HEK293 (cell line): ENCODE data around the gene ADRA2B.

Experiments used
- BCL11A ChIP-seq: fragments of 450-650 bp; formaldehyde crosslinking; IDR thresholded peaks from 2 replicates; pipeline ENCODE4 v1.5.1; 2016; ENCODE audit warnings: low read depth, missing biosample characterization, missing genetic modification characterization
- TCF7L2 ChIP-seq: IDR thresholded peaks from 2 replicates; pipeline ENCODE4 v1.6.1; 2011; ENCODE audit warnings: low read depth, mild to moderate bottlenecking, inconsistent platforms, low read length, moderate library complexity, borderline replicate concordance
- ZBTB8A ChIP-seq: fragments of 450-650 bp; formaldehyde crosslinking; IDR thresholded peaks from 2 replicates; pipeline ENCODE4 v1.5.1; 2016; ENCODE audit warnings: missing biosample characterization, missing genetic modification characterization
- ZNF121 ChIP-seq: fragments of 450-650 bp; formaldehyde crosslinking; IDR thresholded peaks from 2 replicates; pipeline ENCODE4 v1.5.1; 2016; ENCODE audit warnings: missing biosample characterization, missing genetic modification characterization
- ZNF157 ChIP-seq: fragments of 450-650 bp; formaldehyde crosslinking; IDR thresholded peaks from 2 replicates; pipeline ENCODE4 v1.5.1; 2016; ENCODE audit warnings: missing biosample characterization, missing genetic modification characterization
- ZNF558 ChIP-seq: fragments of 450-650 bp; formaldehyde crosslinking; IDR thresholded peaks from 2 replicates; pipeline ENCODE4 v1.5.1; 2016; ENCODE audit warnings: missing biosample characterization, missing genetic modification characterization
- TF ChIP-seq, protein P1 (sequence below): sonication (generic); formaldehyde crosslinking; IDR thresholded peaks from 2 replicates; pipeline ENCODE4 v1.8.1; 2022; ENCODE audit warnings: mild to moderate bottlenecking, moderate library complexity, missing genetic modification reagents
- TF ChIP-seq, protein P2 (sequence below): fragments of 450-650 bp; formaldehyde crosslinking; IDR thresholded peaks from 2 replicates; pipeline ENCODE4 v1.5.1; 2016; ENCODE audit warnings: missing biosample characterization, missing genetic modification characterization
- TF ChIP-seq, protein P3 (sequence below): fragments of 450-650 bp; formaldehyde crosslinking; IDR thresholded peaks from 2 replicates; pipeline ENCODE4 v1.5.1; 2016; ENCODE audit warnings: missing biosample characterization, missing genetic modification characterization, low read depth
- TF ChIP-seq, protein P4 (sequence below): fragments of 450-650 bp; formaldehyde crosslinking; conservative IDR thresholded peaks from 2 replicates; pipeline ENCODE4 v1.5.1; 2016; ENCODE audit warnings: low read depth, missing biosample characterization, missing genetic modification characterization

DNA sequence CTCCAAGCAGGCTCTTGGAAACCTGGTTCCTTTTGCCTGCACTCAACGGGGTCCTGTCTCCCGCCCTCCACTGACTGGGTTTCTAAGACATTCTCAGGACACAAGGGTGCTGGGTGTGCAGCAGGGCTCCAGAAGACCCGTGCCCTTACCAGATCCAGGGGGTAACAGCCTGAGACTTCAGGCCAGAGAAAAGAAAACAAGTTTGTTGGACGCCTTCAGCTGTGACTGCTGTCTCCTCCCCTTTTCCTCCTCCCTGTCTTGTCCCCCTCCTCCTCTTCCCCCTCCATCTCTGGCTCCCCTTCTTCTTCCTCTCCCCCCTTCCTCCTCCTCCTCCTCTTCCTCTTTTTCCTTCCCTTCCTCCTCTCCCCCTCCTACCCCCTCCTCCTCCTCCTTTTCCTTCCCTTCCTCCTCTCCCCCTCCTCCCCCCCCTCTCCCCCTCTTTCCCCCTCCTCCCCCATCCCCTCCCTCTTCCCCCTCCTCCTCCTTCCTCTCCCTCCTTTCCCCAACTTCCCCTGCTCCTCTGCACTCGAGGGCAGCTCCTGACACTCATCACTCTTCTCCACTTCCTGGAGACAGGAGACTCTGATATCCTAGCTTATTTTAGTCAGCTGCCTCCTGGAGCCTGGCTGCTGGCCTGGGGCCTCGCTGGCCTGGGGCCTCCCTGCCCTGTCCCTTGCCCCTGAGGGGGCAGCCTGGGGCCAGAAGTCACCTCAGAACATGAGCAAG lies 12.4 kb downstream of the ADRA2B start:
- TF ChIP-seq, protein P1, sequence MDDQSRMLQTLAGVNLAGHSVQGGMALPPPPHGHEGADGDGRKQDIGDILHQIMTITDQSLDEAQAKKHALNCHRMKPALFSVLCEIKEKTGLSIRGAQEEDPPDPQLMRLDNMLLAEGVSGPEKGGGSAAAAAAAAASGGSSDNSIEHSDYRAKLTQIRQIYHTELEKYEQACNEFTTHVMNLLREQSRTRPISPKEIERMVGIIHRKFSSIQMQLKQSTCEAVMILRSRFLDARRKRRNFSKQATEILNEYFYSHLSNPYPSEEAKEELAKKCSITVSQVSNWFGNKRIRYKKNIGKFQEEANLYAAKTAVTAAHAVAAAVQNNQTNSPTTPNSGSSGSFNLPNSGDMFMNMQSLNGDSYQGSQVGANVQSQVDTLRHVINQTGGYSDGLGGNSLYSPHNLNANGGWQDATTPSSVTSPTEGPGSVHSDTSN (CRISPR knock-in tag), result no peak
- TF ChIP-seq ZBTB8A (tag by site-specific recombination), result no peak
- no peak for TF ChIP-seq ZNF157 (tag by site-specific recombination)
- TF ChIP-seq, protein P2, sequence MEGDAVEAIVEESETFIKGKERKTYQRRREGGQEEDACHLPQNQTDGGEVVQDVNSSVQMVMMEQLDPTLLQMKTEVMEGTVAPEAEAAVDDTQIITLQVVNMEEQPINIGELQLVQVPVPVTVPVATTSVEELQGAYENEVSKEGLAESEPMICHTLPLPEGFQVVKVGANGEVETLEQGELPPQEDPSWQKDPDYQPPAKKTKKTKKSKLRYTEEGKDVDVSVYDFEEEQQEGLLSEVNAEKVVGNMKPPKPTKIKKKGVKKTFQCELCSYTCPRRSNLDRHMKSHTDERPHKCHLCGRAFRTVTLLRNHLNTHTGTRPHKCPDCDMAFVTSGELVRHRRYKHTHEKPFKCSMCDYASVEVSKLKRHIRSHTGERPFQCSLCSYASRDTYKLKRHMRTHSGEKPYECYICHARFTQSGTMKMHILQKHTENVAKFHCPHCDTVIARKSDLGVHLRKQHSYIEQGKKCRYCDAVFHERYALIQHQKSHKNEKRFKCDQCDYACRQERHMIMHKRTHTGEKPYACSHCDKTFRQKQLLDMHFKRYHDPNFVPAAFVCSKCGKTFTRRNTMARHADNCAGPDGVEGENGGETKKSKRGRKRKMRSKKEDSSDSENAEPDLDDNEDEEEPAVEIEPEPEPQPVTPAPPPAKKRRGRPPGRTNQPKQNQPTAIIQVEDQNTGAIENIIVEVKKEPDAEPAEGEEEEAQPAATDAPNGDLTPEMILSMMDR, result no peak
- no peak for TF ChIP-seq TCF7L2
- no peak for TF ChIP-seq BCL11A (tag by site-specific recombination)
- TF ChIP-seq, protein P3, sequence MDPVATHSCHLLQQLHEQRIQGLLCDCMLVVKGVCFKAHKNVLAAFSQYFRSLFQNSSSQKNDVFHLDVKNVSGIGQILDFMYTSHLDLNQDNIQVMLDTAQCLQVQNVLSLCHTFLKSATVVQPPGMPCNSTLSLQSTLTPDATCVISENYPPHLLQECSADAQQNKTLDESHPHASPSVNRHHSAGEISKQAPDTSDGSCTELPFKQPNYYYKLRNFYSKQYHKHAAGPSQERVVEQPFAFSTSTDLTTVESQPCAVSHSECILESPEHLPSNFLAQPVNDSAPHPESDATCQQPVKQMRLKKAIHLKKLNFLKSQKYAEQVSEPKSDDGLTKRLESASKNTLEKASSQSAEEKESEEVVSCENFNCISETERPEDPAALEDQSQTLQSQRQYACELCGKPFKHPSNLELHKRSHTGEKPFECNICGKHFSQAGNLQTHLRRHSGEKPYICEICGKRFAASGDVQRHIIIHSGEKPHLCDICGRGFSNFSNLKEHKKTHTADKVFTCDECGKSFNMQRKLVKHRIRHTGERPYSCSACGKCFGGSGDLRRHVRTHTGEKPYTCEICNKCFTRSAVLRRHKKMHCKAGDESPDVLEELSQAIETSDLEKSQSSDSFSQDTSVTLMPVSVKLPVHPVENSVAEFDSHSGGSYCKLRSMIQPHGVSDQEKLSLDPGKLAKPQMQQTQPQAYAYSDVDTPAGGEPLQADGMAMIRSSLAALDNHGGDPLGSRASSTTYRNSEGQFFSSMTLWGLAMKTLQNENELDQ (tag by site-specific recombination), result no peak
- TF ChIP-seq, protein P4, sequence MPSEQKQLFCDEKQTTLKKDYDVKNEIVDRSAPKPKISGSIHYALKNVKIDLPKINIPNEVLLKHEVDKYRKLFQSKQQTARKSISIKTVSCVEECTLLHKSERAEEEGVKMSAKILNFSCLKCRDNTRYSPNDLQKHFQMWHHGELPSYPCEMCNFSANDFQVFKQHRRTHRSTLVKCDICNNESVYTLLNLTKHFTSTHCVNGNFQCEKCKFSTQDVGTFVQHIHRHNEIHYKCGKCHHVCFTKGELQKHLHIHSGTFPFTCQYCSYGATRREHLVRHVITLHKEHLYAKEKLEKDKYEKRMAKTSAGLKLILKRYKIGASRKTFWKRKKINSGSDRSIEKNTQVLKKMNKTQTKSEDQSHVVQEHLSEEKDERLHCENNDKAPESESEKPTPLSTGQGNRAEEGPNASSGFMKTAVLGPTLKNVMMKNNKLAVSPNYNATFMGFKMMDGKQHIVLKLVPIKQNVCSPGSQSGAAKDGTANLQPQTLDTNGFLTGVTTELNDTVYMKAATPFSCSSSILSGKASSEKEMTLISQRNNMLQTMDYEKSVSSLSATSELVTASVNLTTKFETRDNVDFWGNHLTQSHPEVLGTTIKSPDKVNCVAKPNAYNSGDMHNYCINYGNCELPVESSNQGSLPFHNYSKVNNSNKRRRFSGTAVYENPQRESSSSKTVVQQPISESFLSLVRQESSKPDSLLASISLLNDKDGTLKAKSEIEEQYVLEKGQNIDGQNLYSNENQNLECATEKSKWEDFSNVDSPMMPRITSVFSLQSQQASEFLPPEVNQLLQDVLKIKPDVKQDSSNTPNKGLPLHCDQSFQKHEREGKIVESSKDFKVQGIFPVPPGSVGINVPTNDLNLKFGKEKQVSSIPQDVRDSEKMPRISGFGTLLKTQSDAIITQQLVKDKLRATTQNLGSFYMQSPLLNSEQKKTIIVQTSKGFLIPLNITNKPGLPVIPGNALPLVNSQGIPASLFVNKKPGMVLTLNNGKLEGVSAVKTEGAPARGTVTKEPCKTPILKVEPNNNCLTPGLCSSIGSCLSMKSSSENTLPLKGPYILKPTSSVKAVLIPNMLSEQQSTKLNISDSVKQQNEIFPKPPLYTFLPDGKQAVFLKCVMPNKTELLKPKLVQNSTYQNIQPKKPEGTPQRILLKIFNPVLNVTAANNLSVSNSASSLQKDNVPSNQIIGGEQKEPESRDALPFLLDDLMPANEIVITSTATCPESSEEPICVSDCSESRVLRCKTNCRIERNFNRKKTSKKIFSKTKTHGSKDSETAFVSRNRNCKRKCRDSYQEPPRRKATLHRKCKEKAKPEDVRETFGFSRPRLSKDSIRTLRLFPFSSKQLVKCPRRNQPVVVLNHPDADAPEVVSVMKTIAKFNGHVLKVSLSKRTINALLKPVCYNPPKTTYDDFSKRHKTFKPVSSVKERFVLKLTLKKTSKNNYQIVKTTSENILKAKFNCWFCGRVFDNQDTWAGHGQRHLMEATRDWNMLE (tag by site-specific recombination), result no peak
- TF ChIP-seq ZNF558 (tag by site-specific recombination), result no peak
- TF ChIP-seq ZNF121, result no peak
